GM19099 (cell line): Measurements from ENCODE around the gene RSPH9.

Source experiments
- POLR2A ChIP-seq: IDR thresholded peaks from 3 replicates; pipeline ENCODE4 v1.6.1; 2011; ENCODE audit warnings: low read depth; ENCODE audit not compliant: insufficient read length; ENCODE audit errors: extremely low read depth

The RSPH9 gene

DNA sequence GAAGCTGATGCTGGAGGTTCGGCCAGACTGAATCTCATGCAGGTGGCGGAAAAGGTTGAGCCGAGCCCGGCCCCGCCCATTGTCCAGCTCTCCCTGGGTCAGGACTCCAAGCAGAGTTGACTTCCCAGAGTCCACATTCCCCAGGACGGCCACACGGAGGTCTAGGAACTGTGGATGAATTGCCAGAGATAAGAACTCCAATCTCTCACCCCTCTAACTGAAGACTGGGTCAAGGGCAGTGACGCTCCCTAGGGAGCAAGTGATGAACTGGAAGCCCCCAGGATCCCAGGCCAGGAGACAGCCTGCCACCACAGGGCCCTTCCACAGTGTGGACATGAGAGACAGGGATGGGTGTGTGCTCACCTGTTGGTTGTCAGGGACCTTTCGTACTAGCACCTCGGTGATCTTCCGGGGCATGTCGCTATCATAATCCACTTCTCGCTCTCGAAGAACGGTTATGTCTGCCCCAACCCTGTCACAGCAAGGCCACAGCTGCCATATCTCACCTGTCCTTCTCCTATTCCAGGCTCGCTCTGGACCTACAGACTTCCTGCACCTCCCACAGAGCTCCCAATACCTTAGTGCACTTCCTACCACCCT lies 19.3 kb upstream of the RSPH9 start:
- no peak for TF ChIP-seq POLR2A

DNA sequence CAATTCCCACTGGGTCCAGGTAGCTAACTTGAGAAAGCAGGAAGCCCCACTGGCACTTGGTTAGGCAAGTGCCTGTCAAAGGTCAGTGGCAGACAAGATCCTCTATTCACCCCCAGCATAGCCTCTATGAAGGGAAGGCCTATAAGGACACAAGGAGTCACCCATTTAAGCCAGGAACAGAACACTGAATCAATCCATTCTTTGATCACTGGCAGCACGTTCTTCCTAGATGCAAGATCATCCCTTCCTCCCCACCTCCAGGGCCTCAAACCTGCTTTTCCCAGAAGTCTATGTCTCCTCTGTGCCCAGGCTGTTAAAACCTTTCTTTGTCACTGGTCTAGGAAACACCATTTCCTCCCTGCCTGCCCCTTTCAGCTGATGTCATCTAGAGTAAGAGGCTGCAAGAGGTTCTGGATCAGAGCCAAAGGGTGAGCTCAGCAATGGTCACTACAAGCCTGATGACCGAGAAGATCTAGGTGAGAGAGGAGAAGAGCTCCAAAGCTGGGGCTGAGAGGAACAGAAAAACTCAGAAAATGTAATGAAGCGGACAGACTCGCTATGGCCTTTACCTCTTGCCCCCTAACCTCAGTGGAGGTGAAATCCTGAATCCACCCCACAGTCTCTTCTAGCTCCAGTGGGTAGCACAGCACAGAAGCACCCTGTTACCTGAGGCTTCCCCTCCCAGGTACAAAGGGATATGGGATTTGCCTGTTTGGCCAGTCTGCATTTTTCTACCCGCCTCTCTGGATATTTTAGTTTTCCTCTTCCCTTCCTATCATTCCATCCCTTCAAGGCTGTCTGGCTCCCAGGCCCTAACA lies 17.6 kb upstream of the RSPH9 start:
- TF ChIP-seq POLR2A: peak; percentile 16

- TF ChIP-seq POLR2A: no peak
Measured at GRCh38 chr6:43628393-43629103, 16.3 kb upstream of the RSPH9 start.

DNA sequence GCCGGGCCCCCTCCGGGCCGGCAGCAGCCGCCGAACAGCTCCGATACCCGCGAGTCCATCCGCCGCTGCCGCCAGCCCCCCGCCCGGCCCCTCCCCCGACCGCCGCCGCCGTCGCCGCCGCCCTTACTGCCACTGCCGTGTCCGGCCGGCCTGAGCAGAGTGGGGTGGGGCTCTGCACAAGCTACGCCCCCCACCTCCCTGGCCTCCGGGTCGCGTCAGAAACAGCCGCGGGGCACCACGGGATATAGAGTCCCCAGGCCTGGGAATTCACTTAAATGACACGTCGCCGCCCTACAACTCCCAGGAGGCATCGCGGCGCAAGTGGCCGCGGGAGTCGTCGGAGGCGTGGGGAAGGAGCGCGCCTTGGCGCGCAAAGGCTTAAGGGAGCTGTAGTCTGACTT lies 15.7 kb upstream of the RSPH9 start, which contains the start of gene GTPBP2:
GTPBP2 (minus strand) TSS at position 161 of the 401 bp plus-strand sequence; CDS start at position 59, 102 bp downstream.
- TF ChIP-seq POLR2A: no peak

DNA sequence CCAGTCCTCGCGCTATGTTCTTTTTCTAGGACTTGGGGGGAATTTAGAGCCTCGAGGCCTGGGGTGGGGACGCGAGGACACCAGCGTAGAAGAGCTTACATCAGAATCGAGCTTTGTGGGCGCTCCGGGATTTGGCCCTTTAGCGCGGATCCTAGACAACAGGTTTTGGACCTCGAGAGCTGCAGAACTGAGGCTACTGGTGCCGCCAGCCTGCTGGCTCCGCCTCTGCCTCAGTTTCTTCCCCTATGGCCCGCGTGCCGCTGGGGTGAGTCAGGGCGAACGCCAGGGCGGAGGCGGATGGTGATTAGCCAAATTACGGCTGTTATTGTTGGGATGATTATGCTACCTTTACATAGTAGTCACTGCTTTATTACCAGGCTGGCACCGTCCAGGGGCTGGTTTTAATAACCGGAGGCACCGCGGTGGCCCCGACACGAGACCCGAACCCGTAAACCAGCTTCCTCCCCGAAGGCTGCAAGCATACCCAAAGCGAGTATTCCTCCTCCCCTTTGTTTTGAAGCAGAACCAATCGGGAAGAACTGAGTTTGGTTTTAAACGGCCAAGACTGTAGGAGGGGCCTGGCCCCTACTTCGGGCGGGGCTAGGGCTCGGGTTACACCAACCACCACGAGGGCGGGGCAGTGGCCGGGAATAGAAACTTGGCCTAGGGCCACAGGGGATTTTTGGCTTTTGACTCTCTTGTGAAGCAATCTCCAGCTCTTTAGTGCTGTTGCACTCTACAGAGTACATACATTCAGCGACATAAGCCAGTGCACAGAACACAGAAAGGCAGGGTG lies 15.1 kb upstream of the RSPH9 start:
- peak; percentile 77 for TF ChIP-seq POLR2A

DNA sequence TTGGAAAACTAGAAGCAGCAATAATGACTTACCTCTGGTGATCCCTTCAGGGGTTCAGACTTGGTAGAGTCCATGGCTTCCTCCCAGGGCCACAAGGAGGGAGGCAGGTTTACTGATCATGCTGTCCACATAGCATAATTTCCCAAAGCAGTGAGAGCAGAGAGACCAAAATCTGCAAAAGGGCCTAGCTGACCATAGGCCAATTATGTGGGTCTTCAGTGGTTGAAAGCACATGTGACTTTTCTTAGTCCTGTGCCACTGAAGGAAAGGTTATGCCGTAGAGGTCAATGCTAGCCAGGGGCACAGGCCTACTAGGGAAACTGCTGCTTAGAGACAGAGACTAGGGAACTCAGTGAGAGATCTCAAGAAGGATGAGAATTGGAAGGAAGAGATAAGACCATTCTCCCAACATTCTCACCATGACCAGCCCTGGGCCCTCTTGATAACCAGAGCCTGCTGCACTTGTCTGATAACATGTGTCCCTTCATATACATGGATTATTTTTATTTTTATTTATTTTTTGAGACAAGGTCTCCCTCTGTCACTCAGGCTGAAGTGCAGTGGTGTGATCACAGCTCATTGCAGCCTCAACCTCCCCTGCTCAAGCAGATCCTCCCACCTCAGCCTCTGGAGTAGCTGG lies 13.7 kb upstream of the RSPH9 start:
- TF ChIP-seq POLR2A: no peak

DNA sequence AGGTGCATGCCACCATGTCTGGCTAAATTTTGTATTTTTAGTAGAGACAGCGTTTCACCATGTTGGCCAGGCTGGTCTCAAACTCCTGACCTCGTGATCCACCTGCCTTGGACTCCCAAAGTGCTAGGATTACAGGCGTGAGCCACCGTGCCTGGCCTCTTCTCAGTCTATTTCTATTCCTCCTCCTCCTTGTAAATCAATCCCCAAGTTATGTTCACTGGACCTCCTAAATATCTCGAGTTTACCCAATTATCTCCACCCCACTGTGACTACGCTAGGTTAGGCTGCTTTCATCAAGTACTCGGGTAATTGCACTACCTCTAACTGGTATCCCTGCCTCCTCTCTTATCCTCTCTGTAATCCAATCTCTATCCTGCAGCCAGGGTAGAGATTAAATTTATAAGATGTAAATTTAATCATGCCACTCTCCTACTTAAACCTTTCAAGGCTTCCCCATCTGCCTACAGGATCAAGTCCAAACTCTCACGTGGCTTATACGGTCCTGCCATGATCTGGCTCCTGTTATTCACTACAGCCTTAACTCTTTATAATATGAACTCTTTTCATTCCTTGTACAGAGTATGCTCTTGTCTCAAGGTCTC lies 10.0 kb upstream of the RSPH9 start:
- TF ChIP-seq POLR2A: no peak

GRCh38 chr6:43635387-43636307 lies 9.2 kb upstream of the RSPH9 start, which contains the start of gene MAD2L1BP:
Gene MAD2L1BP, plus strand, starts transcription at chr6:43635840. Its CDS starts 36 bp downstream, at chr6:43635876.
- peak; percentile 96 for TF ChIP-seq POLR2A

DNA sequence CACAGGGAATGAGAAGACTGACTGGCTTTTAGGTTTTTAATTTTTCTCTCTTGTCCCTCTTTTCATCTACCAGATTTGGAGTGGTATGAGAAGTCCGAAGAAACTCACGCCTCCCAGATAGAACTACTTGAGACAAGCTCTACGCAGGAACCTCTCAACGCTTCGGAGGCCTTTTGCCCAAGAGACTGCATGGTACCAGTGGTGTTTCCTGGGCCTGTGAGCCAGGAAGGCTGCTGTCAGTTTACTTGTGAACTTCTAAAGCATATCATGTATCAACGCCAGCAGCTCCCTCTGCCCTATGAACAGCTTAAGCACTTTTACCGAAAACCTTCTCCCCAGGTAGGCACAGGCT lies 8.6 kb upstream of the RSPH9 start:
- no peak for TF ChIP-seq POLR2A

- TF ChIP-seq POLR2A: no peak
Measured at GRCh38 chr6:43639984-43640800, 4.6 kb upstream of the RSPH9 start.

GRCh38 chr6:43645613-43645964 lies 753 bp downstream of the RSPH9 start:
- TF ChIP-seq POLR2A: no peak

GRCh38 chr6:43647613-43648012 lies 2.8 kb downstream of the RSPH9 start:
- no peak for TF ChIP-seq POLR2A
